Thyroid gland (tissue), 4 donors: ENCODE measurements around the gene DENND1A.

Experiments
- POLR2A ChIP-seq, 2 donors: fragments of 450-650 bp; IDR thresholded peaks; one replicate each; pipeline ENCODE4 v1.6.1; 2017; ENCODE audit warnings: antibody characterized with exemption in 2 of 2, mild to moderate bottlenecking in 2 of 2, moderate library complexity in 1 of 2
- TF ChIP-seq, protein P1 (sequence below), 6 experiments: fragments of 200-600 bp in 3 of 6; fragments of 450-650 bp in 3 of 6; sonication (generic) in 3 of 6; IDR thresholded peaks; one replicate each; pipeline ENCODE4 v1.5.1; 2016 to 2019; ENCODE audit warnings: antibody characterized with exemption in 6 of 6, mild to moderate bottlenecking in 2 of 6, inconsistent platforms in 1 of 6, moderate library complexity in 1 of 6

DNA sequence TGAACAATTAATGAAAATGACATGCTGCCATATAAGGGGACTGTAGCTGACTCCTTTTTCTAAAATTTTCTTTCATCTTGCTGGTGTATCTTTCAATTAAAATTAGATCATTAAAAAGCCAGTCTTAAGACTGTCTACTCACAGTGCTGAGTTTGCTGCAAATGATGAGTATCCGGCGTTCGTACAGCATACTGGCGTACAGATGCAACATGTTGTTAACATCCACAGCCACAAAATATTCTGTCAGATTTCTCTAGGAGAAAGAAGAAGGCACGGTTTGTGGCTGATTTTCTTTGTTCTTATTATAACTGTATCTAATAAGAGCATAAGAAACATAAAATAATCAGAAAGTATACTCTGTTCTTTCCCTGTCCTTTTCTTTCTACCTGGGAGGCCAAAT, 278.1 kb downstream of the DENND1A start:
- TF ChIP-seq, protein P1, sequence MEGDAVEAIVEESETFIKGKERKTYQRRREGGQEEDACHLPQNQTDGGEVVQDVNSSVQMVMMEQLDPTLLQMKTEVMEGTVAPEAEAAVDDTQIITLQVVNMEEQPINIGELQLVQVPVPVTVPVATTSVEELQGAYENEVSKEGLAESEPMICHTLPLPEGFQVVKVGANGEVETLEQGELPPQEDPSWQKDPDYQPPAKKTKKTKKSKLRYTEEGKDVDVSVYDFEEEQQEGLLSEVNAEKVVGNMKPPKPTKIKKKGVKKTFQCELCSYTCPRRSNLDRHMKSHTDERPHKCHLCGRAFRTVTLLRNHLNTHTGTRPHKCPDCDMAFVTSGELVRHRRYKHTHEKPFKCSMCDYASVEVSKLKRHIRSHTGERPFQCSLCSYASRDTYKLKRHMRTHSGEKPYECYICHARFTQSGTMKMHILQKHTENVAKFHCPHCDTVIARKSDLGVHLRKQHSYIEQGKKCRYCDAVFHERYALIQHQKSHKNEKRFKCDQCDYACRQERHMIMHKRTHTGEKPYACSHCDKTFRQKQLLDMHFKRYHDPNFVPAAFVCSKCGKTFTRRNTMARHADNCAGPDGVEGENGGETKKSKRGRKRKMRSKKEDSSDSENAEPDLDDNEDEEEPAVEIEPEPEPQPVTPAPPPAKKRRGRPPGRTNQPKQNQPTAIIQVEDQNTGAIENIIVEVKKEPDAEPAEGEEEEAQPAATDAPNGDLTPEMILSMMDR (IDR thresholded peaks at IDR 0.05): no peak
- TF ChIP-seq POLR2A (IDR thresholded peaks at IDR 0.05): no peak
